ENCODE results near the gene LIPJ. TPM values are rescaled to one million over a fixed set of nuclear protein-coding genes. Genes with fewer than 3 reads are reported as not detected.

The LIPJ gene
- total RNA-seq, 1 experiment from 2014 or later, result not detected

DNA sequence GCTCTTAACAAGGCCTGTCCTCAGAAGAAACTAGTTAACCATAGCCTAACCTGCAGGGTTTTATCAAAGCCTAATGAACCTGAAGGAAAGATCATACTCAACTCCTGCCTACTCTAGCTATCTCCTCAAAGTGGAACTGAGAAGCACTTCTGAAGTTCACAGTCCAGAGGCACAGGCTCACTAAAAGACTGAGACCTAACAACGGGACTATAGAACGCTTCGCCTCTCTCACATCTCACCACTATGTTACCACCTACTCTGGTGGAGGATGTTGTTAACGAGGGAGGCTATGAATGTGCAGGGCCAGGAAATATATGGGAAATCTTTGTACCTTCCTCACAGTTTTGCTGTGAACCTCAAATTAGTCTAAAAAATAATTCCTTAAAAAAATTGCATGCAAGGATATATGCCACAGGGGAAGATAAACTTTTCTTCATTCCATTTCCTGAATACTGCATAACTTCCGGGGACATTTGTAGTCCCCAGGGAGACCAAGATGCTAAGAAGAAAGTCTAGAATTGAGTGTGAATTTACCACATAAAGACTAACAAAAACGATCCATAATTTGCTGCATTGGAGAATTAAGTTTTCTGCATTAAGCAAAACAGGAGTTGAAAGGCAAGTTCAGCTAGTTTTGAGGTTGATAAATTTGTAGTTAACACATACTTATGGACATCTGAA is 21.6 kb downstream of the LIPJ start:
- no peak overlapping the region for H3K4me3 ChIP-seq (ENCODE audit: low read depth, low read length)
- no peaks in the 10 kb centered on the region for H3K36me3 ChIP-seq (ENCODE audit: control insufficient read depth, insufficient read depth, low read length)
- BruUV-seq (replicated peaks), result no TSS peak
- no peaks in the 10 kb centered on the region for H3K4me1 ChIP-seq
- DNase-seq, result no peak
- no peak overlapping the region for H3K4me3 Mint-ChIP-seq (ENCODE audit: unreplicated experiment)
- peaks cover 22% of the 10 kb centered on the region for H3K27me3 Mint-ChIP-seq (ENCODE audit: insufficient read depth, unreplicated experiment)
- no peaks in the 10 kb centered on the region for H3K36me3 Mint-ChIP-seq (ENCODE audit: insufficient read depth, unreplicated experiment)
- H3K9me3 ChIP-seq, result no peaks in the 10 kb centered on the region
- intact Hi-C loops (cut with micrococcal nuclease; ENCODE audit: unreplicated experiment), result no loop called here
- H3K27me3 ChIP-seq (replicated peaks; ENCODE audit: control insufficient read depth, insufficient read depth, low read length), result no peaks in the 10 kb centered on the region
- H3K4me1 Mint-ChIP-seq (ENCODE audit: low read depth, unreplicated experiment), result no peaks in the 10 kb centered on the region
- TF ChIP-seq, protein P1, sequence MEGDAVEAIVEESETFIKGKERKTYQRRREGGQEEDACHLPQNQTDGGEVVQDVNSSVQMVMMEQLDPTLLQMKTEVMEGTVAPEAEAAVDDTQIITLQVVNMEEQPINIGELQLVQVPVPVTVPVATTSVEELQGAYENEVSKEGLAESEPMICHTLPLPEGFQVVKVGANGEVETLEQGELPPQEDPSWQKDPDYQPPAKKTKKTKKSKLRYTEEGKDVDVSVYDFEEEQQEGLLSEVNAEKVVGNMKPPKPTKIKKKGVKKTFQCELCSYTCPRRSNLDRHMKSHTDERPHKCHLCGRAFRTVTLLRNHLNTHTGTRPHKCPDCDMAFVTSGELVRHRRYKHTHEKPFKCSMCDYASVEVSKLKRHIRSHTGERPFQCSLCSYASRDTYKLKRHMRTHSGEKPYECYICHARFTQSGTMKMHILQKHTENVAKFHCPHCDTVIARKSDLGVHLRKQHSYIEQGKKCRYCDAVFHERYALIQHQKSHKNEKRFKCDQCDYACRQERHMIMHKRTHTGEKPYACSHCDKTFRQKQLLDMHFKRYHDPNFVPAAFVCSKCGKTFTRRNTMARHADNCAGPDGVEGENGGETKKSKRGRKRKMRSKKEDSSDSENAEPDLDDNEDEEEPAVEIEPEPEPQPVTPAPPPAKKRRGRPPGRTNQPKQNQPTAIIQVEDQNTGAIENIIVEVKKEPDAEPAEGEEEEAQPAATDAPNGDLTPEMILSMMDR (IDR thresholded peaks at IDR 0.05; ENCODE audit: insufficient read depth in 1 of 2, low read depth in 1 of 2, low read length in 1 of 2, severe bottlenecking in 1 of 2, unreplicated experiment in 1 of 2), result no peak
- H3K9me3 Mint-ChIP-seq (ENCODE audit: unreplicated experiment), result no peaks in the 10 kb centered on the region
- H3K27ac Mint-ChIP-seq (ENCODE audit: unreplicated experiment), result no peak overlapping the region
- CTCF ChIA-PET, result interaction anchor here (0.6 kb wide), 1 partner anchor 44 kb away, joined by 3 read pairs; no protein-coding TSS in a partner anchor
- POLR2A ChIA-PET, result no interaction called here

DNA sequence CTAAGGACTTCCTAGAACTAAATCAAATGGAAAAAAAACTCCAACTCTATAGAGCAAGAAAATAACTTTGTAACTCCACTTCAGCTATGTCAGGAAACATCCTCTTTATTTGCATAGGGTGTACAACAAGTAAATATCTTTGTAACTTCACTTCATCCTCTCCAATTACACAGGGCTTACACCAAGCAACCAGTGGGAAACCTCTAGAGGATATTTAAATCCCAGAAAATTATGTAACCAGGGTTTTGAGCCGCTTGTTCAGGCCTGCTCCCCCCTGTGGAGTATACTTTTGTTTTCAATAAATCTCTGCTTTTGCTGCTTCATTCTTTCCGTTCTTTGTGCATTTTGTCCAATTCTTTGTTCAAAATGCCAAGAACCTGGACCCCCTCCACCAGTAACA is 22.2 kb downstream of the LIPJ start:
- H3K9me3 ChIP-seq, result no peaks in the 10 kb centered on the region
- Mint-ChIP-seq H3K36me3 (ENCODE audit: insufficient read depth, unreplicated experiment) (no peaks in the 10 kb centered on the region), H3K27ac (ENCODE audit: unreplicated experiment) (no peak overlapping the region), H3K4me3 (ENCODE audit: unreplicated experiment) (no peak overlapping the region), H3K27me3 (ENCODE audit: insufficient read depth, unreplicated experiment) (peaks cover 25% of the 10 kb centered on the region), H3K9me3 (ENCODE audit: unreplicated experiment) (no peaks in the 10 kb centered on the region), H3K4me1 (ENCODE audit: low read depth, unreplicated experiment) (no peaks in the 10 kb centered on the region)
- POLR2A ChIA-PET, result no interaction called here
- TF ChIP-seq, protein P1 (IDR thresholded peaks at IDR 0.05; ENCODE audit: insufficient read depth in 1 of 2, low read depth in 1 of 2, low read length in 1 of 2, severe bottlenecking in 1 of 2, unreplicated experiment in 1 of 2), result no peak
- BruUV-seq (replicated peaks), result no TSS peak
- H3K4me3 ChIP-seq (ENCODE audit: low read depth, low read length), result no peak overlapping the region
- intact Hi-C loops (cut with micrococcal nuclease; ENCODE audit: unreplicated experiment), result no loop called here
- CTCF ChIA-PET, result interaction anchor here (0.6 kb wide), 1 partner anchor 45 kb away, joined by 3 read pairs; no protein-coding TSS in a partner anchor
- DNase-seq, result no peak
- no peaks in the 10 kb centered on the region for H3K4me1 ChIP-seq
- no peaks in the 10 kb centered on the region for H3K36me3 ChIP-seq (ENCODE audit: control insufficient read depth, insufficient read depth, low read length)
- no peaks in the 10 kb centered on the region for H3K27me3 ChIP-seq (replicated peaks; ENCODE audit: control insufficient read depth, insufficient read depth, low read length)

DNA sequence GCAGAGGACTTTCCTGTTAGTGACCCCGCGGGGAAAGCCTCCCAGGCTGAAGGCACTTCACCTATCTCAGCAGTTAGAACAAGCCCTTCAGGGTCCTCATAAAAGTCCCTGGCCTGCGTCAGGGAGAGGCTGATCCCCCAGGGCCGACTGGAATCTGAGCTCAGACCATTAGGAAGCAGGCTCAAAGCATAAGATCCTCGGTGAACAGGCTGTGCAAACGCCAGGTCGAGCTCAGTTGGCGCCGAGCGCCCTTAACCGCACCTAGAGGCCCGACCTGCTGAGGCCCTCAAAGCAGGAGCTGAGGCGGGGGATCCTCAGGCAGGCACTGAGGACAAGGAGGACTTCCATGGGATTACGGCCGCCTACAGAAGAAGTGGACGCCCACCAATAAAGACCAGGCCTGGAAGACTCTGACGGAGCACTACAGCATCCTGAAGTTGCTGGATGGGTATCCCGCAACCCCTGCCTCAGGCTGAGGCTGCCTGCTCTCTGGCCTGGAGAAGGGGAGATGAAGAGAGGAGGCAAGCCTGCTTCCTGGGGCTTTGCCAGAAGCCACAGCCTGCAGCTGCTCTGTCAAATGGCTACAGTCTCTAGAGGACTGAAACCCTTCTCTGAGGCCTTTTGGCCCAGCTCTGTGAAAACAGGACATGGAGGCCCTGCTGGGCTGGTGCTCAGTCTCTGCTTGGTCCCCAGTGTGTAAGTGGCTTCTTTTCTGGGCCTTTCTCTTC is 29.9 kb downstream of the LIPJ start:
- DNase-seq, result no peak
- no peaks in the 10 kb centered on the region for H3K36me3 ChIP-seq (ENCODE audit: control insufficient read depth, insufficient read depth, low read length)
- ChIA-PET CTCF (no interaction called here), POLR2A (interaction anchor here (0.5 kb wide), 1 partner anchor 873 kb away, joined by 5 read pairs; no protein-coding TSS in a partner anchor)
- BruUV-seq (replicated peaks), result no TSS peak
- Mint-ChIP-seq H3K4me3 (ENCODE audit: unreplicated experiment) (no peak overlapping the region), H3K9me3 (ENCODE audit: unreplicated experiment) (no peaks in the 10 kb centered on the region), H3K4me1 (ENCODE audit: low read depth, unreplicated experiment) (no peaks in the 10 kb centered on the region), H3K27ac (ENCODE audit: unreplicated experiment) (no peak overlapping the region), H3K27me3 (ENCODE audit: insufficient read depth, unreplicated experiment) (peaks cover 10% of the 10 kb centered on the region), H3K36me3 (ENCODE audit: insufficient read depth, unreplicated experiment) (no peaks in the 10 kb centered on the region)
- TF ChIP-seq, protein P1 (IDR thresholded peaks at IDR 0.05; ENCODE audit: insufficient read depth in 1 of 2, low read depth in 1 of 2, low read length in 1 of 2, severe bottlenecking in 1 of 2, unreplicated experiment in 1 of 2), result no peak
- no peaks in the 10 kb centered on the region for H3K4me1 ChIP-seq
- no peaks in the 10 kb centered on the region for H3K27me3 ChIP-seq (replicated peaks; ENCODE audit: control insufficient read depth, insufficient read depth, low read length)
- H3K4me3 ChIP-seq (ENCODE audit: low read depth, low read length), result no peak overlapping the region
- H3K9me3 ChIP-seq, result no peaks in the 10 kb centered on the region
- intact Hi-C loops (cut with micrococcal nuclease; ENCODE audit: unreplicated experiment), result no loop called here

Measured in Caco-2 (cell line).